HepG2 (cell line): Measurements from ENCODE around the gene RSL1D1. TPM values are rescaled to one million over a fixed set of nuclear protein-coding genes. Genes with fewer than 3 reads are reported as not detected.

ENCODE experiments used
- AGO1 ChIP-seq: fragments of 200-400 bp; formaldehyde crosslinking; IDR thresholded peaks from 2 replicates; pipeline ENCODE4 v1.6.1; 2017; ENCODE audit warnings: mild to moderate bottlenecking, low read depth, low read length, moderate library complexity; ENCODE audit not compliant: poor library complexity, severe bottlenecking
- ATF6 ChIP-seq: sonication (generic); formaldehyde crosslinking; conservative IDR thresholded peaks from 2 replicates; pipeline ENCODE4 v1.4.0; 2020; ENCODE audit warnings: missing genetic modification reagents
- FOSL1 ChIP-seq: sonication (generic); formaldehyde crosslinking; IDR thresholded peaks from 2 replicates; pipeline ENCODE4 v1.9.0; 2021; ENCODE audit warnings: missing genetic modification reagents, borderline replicate concordance
- FOXA1 ChIP-seq, 2 experiments: fragments of 450-650 bp in 1 of 2; sonication (generic) in 1 of 2; formaldehyde crosslinking in 1 of 2; IDR thresholded peaks; 2 replicates each; pipeline versions ENCODE4 v1.4.0 to v1.6.1; 2016 to 2020; ENCODE audit warnings: missing genetic modification reagents in 1 of 2
- GPN1 ChIP-seq: sonication (generic); formaldehyde crosslinking; IDR thresholded peaks from 2 replicates; pipeline ENCODE4 v1.5.1; 2020; ENCODE audit warnings: missing genetic modification reagents, borderline replicate concordance
- HMG20B ChIP-seq: conservative IDR thresholded peaks from 2 replicates; pipeline ENCODE4 v1.6.1; 2016; ENCODE audit warnings: missing genetic modification reagents, missing compliant biosample characterization
- MLLT10 ChIP-seq: sonication (generic); formaldehyde crosslinking; IDR thresholded peaks from 2 replicates; pipeline ENCODE4 v1.4.0; 2020; ENCODE audit warnings: missing genetic modification reagents
- MTA1 ChIP-seq: sonication (generic); formaldehyde crosslinking; IDR thresholded peaks from 2 replicates; pipeline ENCODE4 v1.4.0; 2020; ENCODE audit warnings: missing genetic modification reagents, mild to moderate bottlenecking, borderline replicate concordance
- NFE2L2 ChIP-seq: fragments of 150-350 bp; IDR thresholded peaks from 2 replicates; pipeline ENCODE4 v1.6.1; 2014; ENCODE audit warnings: low read length
- NFKBIZ ChIP-seq: IDR thresholded peaks from 2 replicates; pipeline ENCODE4 v1.6.1; 2018; ENCODE audit warnings: missing genetic modification reagents, missing compliant biosample characterization
- PAF1 ChIP-seq: IDR thresholded peaks from 2 replicates; pipeline ENCODE4 v1.6.1; 2016; ENCODE audit warnings: missing genetic modification reagents, missing compliant biosample characterization
- PHF5A ChIP-seq: IDR thresholded peaks from one replicate; pipeline ENCODE4 v1.6.1; 2018; ENCODE audit warnings: low read depth, missing genetic modification reagents; ENCODE audit not compliant: unreplicated experiment
- RFX1 ChIP-seq: fragments of 450-650 bp; IDR thresholded peaks from 2 replicates; pipeline ENCODE4 v1.6.1; 2017
- SIX4 ChIP-seq: sonication (generic); formaldehyde crosslinking; IDR thresholded peaks from 2 replicates; pipeline ENCODE4 v1.4.0; 2020; ENCODE audit warnings: missing genetic modification reagents
- SP5 ChIP-seq: IDR thresholded peaks from 2 replicates; pipeline ENCODE4 v1.6.1; 2016; ENCODE audit warnings: low read depth, borderline replicate concordance
- TBX2 ChIP-seq: sonication (generic); formaldehyde crosslinking; IDR thresholded peaks from 2 replicates; pipeline ENCODE4 v1.5.0; 2020; ENCODE audit warnings: missing genetic modification reagents, mild to moderate bottlenecking, borderline replicate concordance
- XRCC5 ChIP-seq: fragments of 200-400 bp; formaldehyde crosslinking; optimal IDR thresholded peaks from 2 replicates; pipeline ENCODE3; 2017; ENCODE audit warnings: mild to moderate bottlenecking, low read length
- ZFP36L1 ChIP-seq: sonication (generic); formaldehyde crosslinking; IDR thresholded peaks from 2 replicates; pipeline ENCODE4 v1.8.0; 2022; ENCODE audit warnings: mild to moderate bottlenecking, missing genetic modification reagents, moderate library complexity
- ZKSCAN1 ChIP-seq: fragments of 150-350 bp; IDR thresholded peaks from 2 replicates; pipeline ENCODE4 v1.6.1; 2014; ENCODE audit warnings: low read length
- ZNF274 ChIP-seq: sonication (generic); formaldehyde crosslinking; IDR thresholded peaks from 2 replicates; pipeline ENCODE4 v1.5.1; 2020; ENCODE audit warnings: mild to moderate bottlenecking, missing genetic modification reagents
- ZNF382 ChIP-seq: sonication (generic); formaldehyde crosslinking; IDR thresholded peaks from 2 replicates; pipeline ENCODE4 v1.5.0; 2020; ENCODE audit warnings: missing genetic modification reagents, mild to moderate bottlenecking, borderline replicate concordance
- ZNF383 ChIP-seq: sonication (generic); formaldehyde crosslinking; IDR thresholded peaks from 2 replicates; pipeline ENCODE4 v1.4.0; 2020; ENCODE audit warnings: missing genetic modification reagents, mild to moderate bottlenecking, borderline replicate concordance
- ZNF674 ChIP-seq: sonication (generic); formaldehyde crosslinking; IDR thresholded peaks from 2 replicates; pipeline ENCODE4 v1.5.0; 2020; ENCODE audit warnings: low read depth, mild to moderate bottlenecking, missing genetic modification reagents
- ZNF761 ChIP-seq: sonication (generic); formaldehyde crosslinking; conservative IDR thresholded peaks from 2 replicates; pipeline ENCODE4 v1.4.0; 2020; ENCODE audit warnings: mild to moderate bottlenecking, missing genetic modification reagents
- ZXDC ChIP-seq: sonication (generic); formaldehyde crosslinking; IDR thresholded peaks from 2 replicates; pipeline ENCODE4 v1.5.0; 2020; ENCODE audit warnings: mild to moderate bottlenecking, missing genetic modification reagents
- polyA plus RNA-seq, 8 experiments: library from polyadenylated mRNA; depleted of rRNA in 3 of 8; stranded (reverse) in 7 of 8; unstranded in 1 of 8; fragments of >200 nt; fragmentation: Illumina TruSeq in 4 of 8; extraction: Trizol in 4 of 8; gene quantifications; 2 replicates each; pipeline versions ENCODE4 v1.2.1 to v1.2.3, GENCODE V29; 2011 to 2016; ENCODE audit warnings: low read depth in 4 of 8, missing spikeins in 1 of 8, mixed read lengths in 1 of 8; ENCODE audit not compliant: insufficient read depth in 1 of 8
- total RNA-seq, 5 experiments: library from RNA; depleted of rRNA; stranded (reverse); fragments of >200 nt; fragmentation: Illumina TruSeq; extraction: Trizol; gene quantifications; 2 replicates each; pipeline ENCODE4 v1.2.3, GENCODE V29; 2016; ENCODE audit warnings: low read depth in 1 of 5

RSL1D1 gene
- total and polyA plus RNA-seq, 2 of the 13 experiments (the other 11 are each of a cell fraction or from before 2014, with no cell fraction given): 187 to 343 TPM

GRCh38 chr16:11797166-11797956, 54.0 kb downstream of the RSL1D1 start, which contains the start of gene ZC3H7A (continued):
- TF ChIP-seq ZNF761 (CRISPR knock-in tag) (peak; percentile 93; the same call in 1 of the 2 replicates), AGO1 (peak; percentile 56), SP5 (CRISPR knock-in tag) (peak; percentile 35; the same call in 1 of the 2 replicates), ZFP36L1 (CRISPR knock-in tag) (no peak; the same call in none of the 2 replicates), NFE2L2 (no peak), TBX2 (CRISPR knock-in tag) (peak; percentile 92), XRCC5 (peak; percentile 32), NFKBIZ (peak; percentile 90), ZNF674 (CRISPR knock-in tag) (no peak), PHF5A (CRISPR knock-in tag) (peak; percentile 63), FOSL1 (peak; percentile 55; the same call in 1 of the 2 replicates), SIX4 (CRISPR knock-in tag) (peak; percentile 83), ZNF382 (no peak), ZNF383 (peak; percentile 100), GPN1 (CRISPR knock-in tag) (peak; percentile 48; the same call in 1 of the 2 replicates), MLLT10 (CRISPR knock-in tag) (peak; percentile 60; the same call in 1 of the 2 replicates), ZKSCAN1 (peak; percentile 9; the same call in 1 of the 2 replicates), ZNF274 (peak; percentile 92), MTA1 (CRISPR knock-in tag) (peak; percentile 93), RFX1 (no peak), ZXDC (CRISPR knock-in tag) (no peak), ATF6 (CRISPR knock-in tag) (peak; percentile 99), FOXA1 (IDR thresholded peaks at IDR 0.05) (no peak), FOXA1 (CRISPR knock-in tag; IDR thresholded peaks at IDR 0.05) (peak; percentile 11; the same call in 1 of the 2 replicates), HMG20B (CRISPR knock-in tag) (peak; percentile 82; the same call in 1 of the 2 replicates), PAF1 (peak; percentile 77; the same call in 1 of the 2 replicates)
